ENCODE measurements around the gene C16orf86. TPM values are rescaled to one million over a fixed set of nuclear protein-coding genes. Genes with fewer than 3 reads are reported as not detected.

Gene C16orf86
- total RNA-seq, 1 experiment from 2014 or later: 4.9 TPM

- Mint-ChIP-seq H3K4me3 (no peak overlapping the region), H3K4me1 (peaks cover 11% of the 10 kb centered on the region), H3K27me3 (ENCODE audit: low read depth) (peaks cover 6% of the 10 kb centered on the region), H3K27ac (no peak overlapping the region), H3K9me3 (no peaks in the 10 kb centered on the region), H3K36me3 (no peaks in the 10 kb centered on the region)
- TF ChIP-seq, protein P1, sequence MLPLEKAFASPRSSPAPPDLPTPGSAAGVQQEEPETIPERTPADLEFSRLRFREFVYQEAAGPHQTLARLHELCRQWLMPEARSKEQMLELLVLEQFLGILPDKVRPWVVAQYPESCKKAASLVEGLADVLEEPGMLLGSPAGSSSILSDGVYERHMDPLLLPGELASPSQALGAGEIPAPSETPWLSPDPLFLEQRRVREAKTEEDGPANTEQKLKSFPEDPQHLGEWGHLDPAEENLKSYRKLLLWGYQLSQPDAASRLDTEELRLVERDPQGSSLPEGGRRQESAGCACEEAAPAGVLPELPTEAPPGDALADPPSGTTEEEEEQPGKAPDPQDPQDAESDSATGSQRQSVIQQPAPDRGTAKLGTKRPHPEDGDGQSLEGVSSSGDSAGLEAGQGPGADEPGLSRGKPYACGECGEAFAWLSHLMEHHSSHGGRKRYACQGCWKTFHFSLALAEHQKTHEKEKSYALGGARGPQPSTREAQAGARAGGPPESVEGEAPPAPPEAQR (CRISPR knock-in tag; IDR thresholded peaks at IDR 0.05): no peak
- TF ChIP-seq, protein P2, sequence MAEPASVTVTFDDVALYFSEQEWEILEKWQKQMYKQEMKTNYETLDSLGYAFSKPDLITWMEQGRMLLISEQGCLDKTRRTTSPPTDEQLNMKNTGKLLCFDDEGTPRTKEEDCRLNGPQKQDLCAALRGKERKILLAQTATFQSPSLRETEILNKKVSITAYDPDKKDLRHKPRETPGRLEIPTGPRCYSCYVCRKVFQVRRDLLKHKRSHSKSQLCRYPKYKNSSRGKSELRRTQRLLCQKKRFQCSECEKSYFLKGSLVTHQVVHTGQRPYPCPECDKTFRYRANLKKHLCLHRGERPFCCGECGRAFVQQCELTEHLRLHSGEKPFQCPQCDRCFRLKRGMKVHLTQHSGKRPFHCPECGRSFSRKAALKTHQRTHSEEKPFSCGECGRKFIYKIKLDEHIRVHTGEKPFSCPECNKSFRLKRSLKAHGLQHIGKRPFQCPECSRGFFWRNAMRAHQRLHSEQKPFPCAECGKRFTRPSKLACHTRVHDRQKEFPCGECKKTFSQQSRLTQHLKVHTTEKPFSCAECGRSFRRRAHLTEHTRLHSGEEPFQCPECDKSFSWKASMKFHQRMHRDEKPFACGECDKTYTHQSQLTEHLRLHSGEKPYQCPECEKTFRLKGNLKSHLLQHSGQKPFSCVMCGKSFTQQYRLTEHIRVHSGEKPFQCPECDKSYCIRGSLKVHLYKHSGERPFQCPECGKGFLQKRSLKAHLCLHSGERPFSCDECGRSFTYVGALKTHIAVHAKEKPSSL (CRISPR knock-in tag; conservative IDR thresholded peaks at IDR 0.05): no peak
- no peak for TF ChIP-seq JUN (CRISPR knock-in tag; IDR thresholded peaks at IDR 0.05)
- TF ChIP-seq ATF3 (CRISPR knock-in tag; conservative IDR thresholded peaks at IDR 0.05): no peak
- no peak for TF ChIP-seq E2F1 (CRISPR knock-in tag; IDR thresholded peaks at IDR 0.05)
- no peak for TF ChIP-seq MXD4 (CRISPR knock-in tag; IDR thresholded peaks at IDR 0.05; ENCODE audit: borderline replicate concordance)
- no peak for TF ChIP-seq NFATC4 (CRISPR knock-in tag; IDR thresholded peaks at IDR 0.05)
- no peak for TF ChIP-seq ZNF219 (CRISPR knock-in tag; IDR thresholded peaks at IDR 0.05; ENCODE audit: borderline replicate concordance)
- TF ChIP-seq ZNF232 (CRISPR knock-in tag; IDR thresholded peaks at IDR 0.05): no peak
- TF ChIP-seq ZNF121 (CRISPR knock-in tag; IDR thresholded peaks at IDR 0.05): no peak
- no peak for TF ChIP-seq ATF1 (CRISPR knock-in tag; IDR thresholded peaks at IDR 0.05)
- TF ChIP-seq, protein P3, sequence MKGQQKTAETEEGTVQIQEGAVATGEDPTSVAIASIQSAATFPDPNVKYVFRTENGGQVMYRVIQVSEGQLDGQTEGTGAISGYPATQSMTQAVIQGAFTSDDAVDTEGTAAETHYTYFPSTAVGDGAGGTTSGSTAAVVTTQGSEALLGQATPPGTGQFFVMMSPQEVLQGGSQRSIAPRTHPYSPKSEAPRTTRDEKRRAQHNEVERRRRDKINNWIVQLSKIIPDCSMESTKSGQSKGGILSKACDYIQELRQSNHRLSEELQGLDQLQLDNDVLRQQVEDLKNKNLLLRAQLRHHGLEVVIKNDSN (CRISPR knock-in tag; IDR thresholded peaks at IDR 0.05): no peak
- CTCF ChIA-PET: interaction anchor here (0.6 to 10.3 kb wide), 14 partner anchors 15 to 220 kb away, joined by 3 to 137 read pairs (median 5); partner anchors contain the start of genes CENPT, GFOD2, RANBP10 and TSNAXIP1
- DNase-seq (ENCODE audit: low spot score) (no peak), ATAC-seq (no peak)
- POLR2A ChIA-PET: no interaction called here
Observed at GRCh38 chr16:67668495-67669157, 2.0 kb downstream of the C16orf86 start.

- TF ChIP-seq PRDM15 (CRISPR knock-in tag; IDR thresholded peaks at IDR 0.05): no peak
- TF ChIP-seq, protein P4, sequence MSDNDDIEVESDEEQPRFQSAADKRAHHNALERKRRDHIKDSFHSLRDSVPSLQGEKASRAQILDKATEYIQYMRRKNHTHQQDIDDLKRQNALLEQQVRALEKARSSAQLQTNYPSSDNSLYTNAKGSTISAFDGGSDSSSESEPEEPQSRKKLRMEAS (CRISPR knock-in tag; IDR thresholded peaks at IDR 0.05): no peak
- TF ChIP-seq SMAD3 (CRISPR knock-in tag; IDR thresholded peaks at IDR 0.05; ENCODE audit: borderline replicate concordance): no peak
- TF ChIP-seq, protein P2 (CRISPR knock-in tag; conservative IDR thresholded peaks at IDR 0.05): no peak
- no peak for TF ChIP-seq ZNF423 (CRISPR knock-in tag; IDR thresholded peaks at IDR 0.05)
- no peak for TF ChIP-seq CREB1 (CRISPR knock-in tag; IDR thresholded peaks at IDR 0.05)
- no peak for TF ChIP-seq RORB (CRISPR knock-in tag; IDR thresholded peaks at IDR 0.05)
- TF ChIP-seq, protein P5, sequence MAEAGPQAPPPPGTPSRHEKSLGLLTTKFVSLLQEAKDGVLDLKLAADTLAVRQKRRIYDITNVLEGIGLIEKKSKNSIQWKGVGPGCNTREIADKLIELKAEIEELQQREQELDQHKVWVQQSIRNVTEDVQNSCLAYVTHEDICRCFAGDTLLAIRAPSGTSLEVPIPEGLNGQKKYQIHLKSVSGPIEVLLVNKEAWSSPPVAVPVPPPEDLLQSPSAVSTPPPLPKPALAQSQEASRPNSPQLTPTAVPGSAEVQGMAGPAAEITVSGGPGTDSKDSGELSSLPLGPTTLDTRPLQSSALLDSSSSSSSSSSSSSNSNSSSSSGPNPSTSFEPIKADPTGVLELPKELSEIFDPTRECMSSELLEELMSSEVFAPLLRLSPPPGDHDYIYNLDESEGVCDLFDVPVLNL (CRISPR knock-in tag; IDR thresholded peaks at IDR 0.05; ENCODE audit: borderline replicate concordance, low read depth): no peak
- H3K4me3 Mint-ChIP-seq: no peak overlapping the region
- no peak overlapping the region; the same call in 1 of the 2 replicates for H3K27ac Mint-ChIP-seq
- peaks cover 8% of the 10 kb centered on the region for H3K4me1 Mint-ChIP-seq
- ChIA-PET CTCF (interaction anchor here (5.2 kb wide), 1 partner anchor 147 kb away, joined by 92 read pairs; no protein-coding TSS in a partner anchor), POLR2A (no interaction called here)
- peaks cover 3% of the 10 kb centered on the region for H3K27me3 Mint-ChIP-seq (ENCODE audit: low read depth)
- no peaks in the 10 kb centered on the region for H3K9me3 Mint-ChIP-seq
- H3K36me3 Mint-ChIP-seq: no peaks in the 10 kb centered on the region
- no peak for ATAC-seq
- no peak for DNase-seq (ENCODE audit: low spot score)
Observed at GRCh38 chr16:67669499-67670101, 3.0 kb downstream of the C16orf86 start.

Measured in WTC11 (cell line).